SK-N-MC (cell line): ENCODE measurements around the gene SIL1.

Experiments
- DNase-seq: peaks from one replicate; pipeline ENCODE4 v3.0.0-alpha.2; 2011; ENCODE audit warnings: low read depth, low spot score
- H3K27ac ChIP-seq: fragments of 200-600 bp; sonication (generic); 2 replicates; pipeline ENCODE4 v1.5.1; 2016; ENCODE audit warnings: mixed run types
- H3K36me3 ChIP-seq: fragments of 200-600 bp; sonication (generic); 2 replicates; pipeline ENCODE4 v1.6.1; 2017; ENCODE audit warnings: antibody characterized with exemption, low read length, mixed read lengths; ENCODE audit not compliant: insufficient read depth
- H3K4me3 ChIP-seq: fragments of 200-600 bp; sonication (generic); 2 replicates; pipeline ENCODE4 v1.5.1; 2016
- H3K9ac ChIP-seq: fragments of 200-600 bp; sonication (generic); 2 replicates; pipeline ENCODE4 v1.8.0; 2017; ENCODE audit warnings: mixed run types, mixed read lengths; ENCODE audit not compliant: insufficient read length
- H3K9me3 ChIP-seq: fragments of 200-600 bp; sonication (generic); 2 replicates; pipeline ENCODE4 v1.6.1; 2017; ENCODE audit warnings: low read depth, mild to moderate bottlenecking, antibody characterized with exemption, low read length, moderate library complexity, mixed read lengths
- EZH2 ChIP-seq: fragments of 200-600 bp; sonication (generic); IDR thresholded peaks from one replicate; pipeline ENCODE4 v1.6.1; 2017; ENCODE audit warnings: antibody characterized with exemption
- FOXP2 ChIP-seq: optimal IDR thresholded peaks from 2 replicates; pipeline ENCODE3; 2011; ENCODE audit warnings: mild to moderate bottlenecking, moderate library complexity; ENCODE audit not compliant: insufficient read depth; ENCODE audit errors: extremely low read length, control extremely low read depth
- POLR2AphosphoS5 ChIP-seq: IDR thresholded peaks from 2 replicates; pipeline ENCODE4 v1.6.1; 2012; ENCODE audit warnings: mild to moderate bottlenecking, low read depth, low read length, borderline replicate concordance

Gene SIL1

GRCh38 chr5:138950421-138951031, 247.6 kb downstream of the SIL1 start:
- no peak overlapping the region for H3K9ac ChIP-seq
- no peak overlapping the region for H3K27ac ChIP-seq
- no peaks in the 10 kb centered on the region; the same call in 1 of the 2 replicates for H3K36me3 ChIP-seq
- H3K4me3 ChIP-seq = no peak overlapping the region
- H3K9me3 ChIP-seq = no peaks in the 10 kb centered on the region
- DNase-seq = no peak
- TF ChIP-seq FOXP2 (no peak), POLR2AphosphoS5 (no peak), EZH2 (no peak)

- no peaks in the 10 kb centered on the region for H3K9me3 ChIP-seq
- no peak overlapping the region for H3K4me3 ChIP-seq
- no peak overlapping the region for H3K9ac ChIP-seq
- H3K27ac ChIP-seq = no peak overlapping the region
- no peak for TF ChIP-seq FOXP2
- no peak for TF ChIP-seq POLR2AphosphoS5
- TF ChIP-seq EZH2 = no peak
- H3K36me3 ChIP-seq = no peaks in the 10 kb centered on the region; the same call in 1 of the 2 replicates
- DNase-seq = no peak
Observed at GRCh38 chr5:138949988-138950387, 248.2 kb downstream of the SIL1 start.

- no peak for TF ChIP-seq POLR2AphosphoS5
- no peak for TF ChIP-seq FOXP2
- no peak for TF ChIP-seq EZH2
- no peak overlapping the region for H3K9ac ChIP-seq
- no peak overlapping the region for H3K4me3 ChIP-seq
- no peaks in the 10 kb centered on the region; the same call in 1 of the 2 replicates for H3K36me3 ChIP-seq
- H3K27ac ChIP-seq = no peak overlapping the region
- no peaks in the 10 kb centered on the region for H3K9me3 ChIP-seq
- DNase-seq = no peak
Observed at GRCh38 chr5:138949223-138949574, 249.0 kb downstream of the SIL1 start.

- TF ChIP-seq EZH2 (no peak), FOXP2 (no peak), POLR2AphosphoS5 (no peak)
- Histone ChIP-seq H3K36me3 (no peaks in the 10 kb centered on the region; the same call in 1 of the 2 replicates), H3K4me3 (no peak overlapping the region), H3K27ac (no peak overlapping the region), H3K9ac (no peak overlapping the region), H3K9me3 (no peaks in the 10 kb centered on the region)
- DNase-seq = no peak
Observed at GRCh38 chr5:138948471-138949222, 249.5 kb downstream of the SIL1 start.

GRCh38 chr5:138947780-138948179, 250.4 kb downstream of the SIL1 start:
- Histone ChIP-seq H3K4me3 (no peak overlapping the region), H3K36me3 (no peaks in the 10 kb centered on the region; the same call in 1 of the 2 replicates), H3K27ac (no peak overlapping the region), H3K9me3 (no peaks in the 10 kb centered on the region), H3K9ac (no peak overlapping the region)
- DNase-seq = no peak
- TF ChIP-seq EZH2 (no peak), FOXP2 (no peak), POLR2AphosphoS5 (no peak)

- H3K9me3 ChIP-seq = no peaks in the 10 kb centered on the region
- H3K4me3 ChIP-seq = no peak overlapping the region
- TF ChIP-seq POLR2AphosphoS5 (no peak), FOXP2 (no peak), EZH2 (no peak)
- no peak overlapping the region for H3K9ac ChIP-seq
- DNase-seq = no peak
- no peaks in the 10 kb centered on the region; the same call in 1 of the 2 replicates for H3K36me3 ChIP-seq
- H3K27ac ChIP-seq = no peak overlapping the region
Observed at GRCh38 chr5:138946831-138947560, 251.2 kb downstream of the SIL1 start.

GRCh38 chr5:138946241-138946623, 251.9 kb downstream of the SIL1 start:
- no peak for DNase-seq
- Histone ChIP-seq H3K27ac (no peak overlapping the region), H3K36me3 (no peaks in the 10 kb centered on the region; the same call in 1 of the 2 replicates), H3K4me3 (no peak overlapping the region), H3K9ac (no peak overlapping the region), H3K9me3 (no peaks in the 10 kb centered on the region)
- TF ChIP-seq EZH2 = no peak
- no peak for TF ChIP-seq POLR2AphosphoS5
- no peak for TF ChIP-seq FOXP2
